ENCODE measurements around the gene SMYD3.

GRCh38 chr1:246482805-246483568, 24.1 kb downstream of the SMYD3 start:
- TF ChIP-seq GTF2F1 (IDR thresholded peaks at IDR 0.05; ENCODE audit: low read depth, low read length) (no peak), MTA2 (IDR thresholded peaks at IDR 0.05; ENCODE audit: low read depth) (no peak), TAF1 (IDR thresholded peaks at IDR 0.05; ENCODE audit: control insufficient read depth, extremely low read depth, insufficient read depth, low read length, severe bottlenecking) (no peak), POLR2AphosphoS5 (IDR thresholded peaks at IDR 0.05; ENCODE audit: control insufficient read depth, insufficient read depth, low read depth, low read length) (no peak), CAMTA2 (CRISPR knock-in tag; conservative IDR thresholded peaks at IDR 0.05) (no peak), SIN3A (IDR thresholded peaks at IDR 0.05; ENCODE audit: borderline replicate concordance in 2 of 2, control insufficient read depth in 1 of 2, low read depth in 2 of 2, low read length in 2 of 2) (no peak), NUFIP1 (IDR thresholded peaks at IDR 0.05; ENCODE audit: partially characterized antibody) (no peak)
- TF ChIP-seq, protein P1, sequence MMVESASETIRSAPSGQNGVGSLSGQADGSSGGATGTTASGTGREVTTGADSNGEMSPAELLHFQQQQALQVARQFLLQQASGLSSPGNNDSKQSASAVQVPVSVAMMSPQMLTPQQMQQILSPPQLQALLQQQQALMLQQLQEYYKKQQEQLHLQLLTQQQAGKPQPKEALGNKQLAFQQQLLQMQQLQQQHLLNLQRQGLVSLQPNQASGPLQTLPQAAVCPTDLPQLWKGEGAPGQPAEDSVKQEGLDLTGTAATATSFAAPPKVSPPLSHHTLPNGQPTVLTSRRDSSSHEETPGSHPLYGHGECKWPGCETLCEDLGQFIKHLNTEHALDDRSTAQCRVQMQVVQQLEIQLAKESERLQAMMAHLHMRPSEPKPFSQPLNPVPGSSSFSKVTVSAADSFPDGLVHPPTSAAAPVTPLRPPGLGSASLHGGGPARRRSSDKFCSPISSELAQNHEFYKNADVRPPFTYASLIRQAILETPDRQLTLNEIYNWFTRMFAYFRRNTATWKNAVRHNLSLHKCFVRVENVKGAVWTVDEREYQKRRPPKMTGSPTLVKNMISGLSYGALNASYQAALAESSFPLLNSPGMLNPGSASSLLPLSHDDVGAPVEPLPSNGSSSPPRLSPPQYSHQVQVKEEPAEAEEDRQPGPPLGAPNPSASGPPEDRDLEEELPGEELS (CRISPR knock-in tag; IDR thresholded peaks at IDR 0.05; ENCODE audit: borderline replicate concordance) = no peak
- TF ChIP-seq, protein P2, sequence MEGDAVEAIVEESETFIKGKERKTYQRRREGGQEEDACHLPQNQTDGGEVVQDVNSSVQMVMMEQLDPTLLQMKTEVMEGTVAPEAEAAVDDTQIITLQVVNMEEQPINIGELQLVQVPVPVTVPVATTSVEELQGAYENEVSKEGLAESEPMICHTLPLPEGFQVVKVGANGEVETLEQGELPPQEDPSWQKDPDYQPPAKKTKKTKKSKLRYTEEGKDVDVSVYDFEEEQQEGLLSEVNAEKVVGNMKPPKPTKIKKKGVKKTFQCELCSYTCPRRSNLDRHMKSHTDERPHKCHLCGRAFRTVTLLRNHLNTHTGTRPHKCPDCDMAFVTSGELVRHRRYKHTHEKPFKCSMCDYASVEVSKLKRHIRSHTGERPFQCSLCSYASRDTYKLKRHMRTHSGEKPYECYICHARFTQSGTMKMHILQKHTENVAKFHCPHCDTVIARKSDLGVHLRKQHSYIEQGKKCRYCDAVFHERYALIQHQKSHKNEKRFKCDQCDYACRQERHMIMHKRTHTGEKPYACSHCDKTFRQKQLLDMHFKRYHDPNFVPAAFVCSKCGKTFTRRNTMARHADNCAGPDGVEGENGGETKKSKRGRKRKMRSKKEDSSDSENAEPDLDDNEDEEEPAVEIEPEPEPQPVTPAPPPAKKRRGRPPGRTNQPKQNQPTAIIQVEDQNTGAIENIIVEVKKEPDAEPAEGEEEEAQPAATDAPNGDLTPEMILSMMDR (IDR thresholded peaks at IDR 0.05 in 2 of 3, conservative IDR thresholded peaks at IDR 0.05 in 1 of 3; ENCODE audit: insufficient read depth in 2 of 3, low read depth in 1 of 3, low read length in 3 of 3) = no peak

Measured in K562 (cell line).